B cell (primary cell): ENCODE results near the gene FXR2. TPM values are rescaled to one million over a fixed set of nuclear protein-coding genes. Genes with fewer than 3 reads are reported as not detected.

Source experiments
- ATAC-seq: fragments of 200-7000 bp; cut with Tn5 transposase; one replicate; pipeline ENCODE4 v1.10.0; 2021; ENCODE audit warnings: low read depth, mild to moderate bottlenecking, moderate number of reproducible peaks, moderate library complexity
- CTCF ChIA-PET: fragments of 350-600 bp; sonication (Branson Sonifier 250); formaldehyde crosslinking; loops from one replicate; lab custom pipeline; 2021; ENCODE audit warnings: antibody characterized with exemption, inconsistent platforms; lab: Charles Lee
- POLR2A ChIA-PET: fragments of 350-600 bp; sonication (Branson Sonifier 250); formaldehyde crosslinking; loops from one replicate; lab custom pipeline; 2021; ENCODE audit warnings: antibody characterized with exemption; lab: Charles Lee
- DNase-seq: peaks from one replicate; pipeline ENCODE4 v3.0.0; 2013
- H2AFZ ChIP-seq: 2 replicates; pipeline ENCODE4 v1.6.1; 2012; ENCODE audit warnings: mild to moderate bottlenecking, low read depth, low read length; ENCODE audit not compliant: insufficient read depth, poor library complexity, severe bottlenecking
- H3K27ac ChIP-seq, 2 donors: 1 replicate in 1 of 2; 2 replicates in 1 of 2; pipeline ENCODE4 v1.5.1; 2012 to 2013; ENCODE audit warnings: low read length in 2 of 2, mild to moderate bottlenecking in 2 of 2, moderate library complexity in 1 of 2
- H3K27me3 ChIP-seq, 4 experiments: fragments of 200-600 bp in 1 of 4; sonication (generic) in 1 of 4; replicated peaks in 1 of 4; 1 replicate in 2 of 4; 2 replicates in 2 of 4; pipeline versions ENCODE4 v1.6.1 to v1.7.0; 2013 to 2016; ENCODE audit warnings: low read length in 3 of 4, mild to moderate bottlenecking in 2 of 4, mixed read lengths in 1 of 4, moderate library complexity in 1 of 4; ENCODE audit not compliant: insufficient read depth in 4 of 4, control insufficient read depth in 3 of 4; ENCODE audit errors: control extremely low read depth in 1 of 4
- H3K36me3 ChIP-seq, 2 experiments: replicated peaks in 1 of 2; 1 replicate in 1 of 2; 2 replicates in 1 of 2; pipeline versions ENCODE4 v1.6.1 to v1.7.1; 2013; ENCODE audit warnings: low read length in 1 of 2; ENCODE audit not compliant: insufficient read depth in 2 of 2, control insufficient read depth in 1 of 2; ENCODE audit errors: control extremely low read depth in 1 of 2, extremely low read depth in 1 of 2
- H3K4me1 ChIP-seq, 2 donors: fragments of 200-600 bp in 1 of 2; sonication (generic) in 1 of 2; 1 replicate in 1 of 2; 2 replicates in 1 of 2; pipeline versions ENCODE4 v1.5.1 to v1.6.1; 2013 to 2017; ENCODE audit warnings: low read length in 2 of 2; ENCODE audit not compliant: control insufficient read depth in 2 of 2, insufficient read depth in 2 of 2
- H3K4me2 ChIP-seq: replicated peaks from 2 replicates; pipeline ENCODE3; 2012; ENCODE audit warnings: mild to moderate bottlenecking, low read depth, low read length; ENCODE audit not compliant: poor library complexity, severe bottlenecking
- H3K4me3 ChIP-seq, 5 experiments: fragments of 200-600 bp in 1 of 5; sonication (generic) in 1 of 5; 1 replicate in 3 of 5; 2 replicates in 2 of 5; pipeline versions ENCODE4 v1.5.1 to v1.7.0; 2011 to 2016; ENCODE audit warnings: low read length in 4 of 5, mild to moderate bottlenecking in 4 of 5, low read depth in 2 of 5, control low read depth in 1 of 5, moderate library complexity in 1 of 5; ENCODE audit not compliant: insufficient read depth in 1 of 5; ENCODE audit errors: control extremely low read depth in 1 of 5, extremely low read depth in 1 of 5
- H3K79me2 ChIP-seq: fragments of 200-600 bp; sonication (generic); one replicate; pipeline ENCODE4 v1.6.0; 2016; ENCODE audit warnings: low read length; ENCODE audit not compliant: control insufficient read depth, insufficient read depth
- H3K9ac ChIP-seq: fragments of 200-600 bp; sonication (generic); 2 replicates; pipeline ENCODE4 v1.6.1; 2017; ENCODE audit warnings: mild to moderate bottlenecking, low read length, moderate library complexity
- H3K9me3 ChIP-seq, 3 donors: one replicate each; pipeline versions ENCODE4 v1.6.1 to v1.7.1; 2013; ENCODE audit warnings: low read length in 2 of 3; ENCODE audit not compliant: control insufficient read depth in 2 of 3, insufficient read depth in 1 of 3; ENCODE audit errors: control extremely low read depth in 1 of 3
- H4K20me1 ChIP-seq: 2 replicates; pipeline ENCODE4 v1.6.0; 2012; ENCODE audit warnings: mild to moderate bottlenecking, low read length; ENCODE audit not compliant: insufficient read depth, control insufficient read depth, poor library complexity, severe bottlenecking
- H3K27ac Mint-ChIP-seq: one replicate; pipeline ENCODE4 v1.8.0; 2021; ENCODE audit warnings: mixed read lengths
- H3K27me3 Mint-ChIP-seq: one replicate; pipeline ENCODE4 v1.8.0; 2021; ENCODE audit warnings: mixed read lengths
- H3K4me1 Mint-ChIP-seq: one replicate; pipeline ENCODE4 v1.8.0; 2021; ENCODE audit warnings: mixed read lengths
- H3K4me3 Mint-ChIP-seq: one replicate; pipeline ENCODE4 v1.8.0; 2021; ENCODE audit warnings: mixed read lengths
- H3K9me3 Mint-ChIP-seq: one replicate; pipeline ENCODE4 v1.8.0; 2022; ENCODE audit warnings: mixed read lengths; ENCODE audit not compliant: insufficient read depth
- CTCF ChIP-seq: fragments of 200-600 bp; IDR thresholded peaks from one replicate; pipeline ENCODE4 v1.8.0; 2022; ENCODE audit warnings: antibody characterized with exemption, mild to moderate bottlenecking
- EZH2 ChIP-seq: IDR thresholded peaks from 2 replicates; pipeline ENCODE4 v1.6.1; 2012; ENCODE audit warnings: borderline replicate concordance, low read depth, mild to moderate bottlenecking, moderate library complexity, low read length; ENCODE audit not compliant: insufficient read depth, poor library complexity, severe bottlenecking
- WGBS: methylation state at CpG from one replicate; pipeline ENCODE4 v1.1.5; 2013; ENCODE audit warnings: missing lambda C conversion rate; ENCODE audit not compliant: insufficient coverage; 5-methylcytosine and 5-hydroxymethylcytosine counted together
- intact Hi-C: fragments of 100-400 bp; cut with micrococcal nuclease; formaldehyde crosslinking; loops from one replicate; pipeline ENCODE4 v1.10.0; 2022
- polyA plus RNA-seq: library from polyadenylated mRNA; depleted of rRNA; stranded (reverse); fragments of >200 nt; gene quantifications from 2 replicates; pipeline ENCODE4 v1.2.3, GENCODE V29; 2012
- total RNA-seq, 2 donors: library from RNA; stranded (reverse); fragments of 120-200 nt in 1 of 2; gene quantifications; 1 replicate in 1 of 2; 2 replicates in 1 of 2; pipeline versions ENCODE4 v1.2.3 to v1.2.4, GENCODE V29; 2013 to 2022

Gene FXR2
- total and polyA plus RNA-seq, 2 donors (not counting 1 experiment from before 2014, with no cell fraction given) = 37.2 to 45.8 TPM

GRCh38 chr17:7557147-7557764 is 57.4 kb downstream of the FXR2 start:
- Histone ChIP-seq H3K79me2 (peaks cover 17% of the 10 kb centered on the region), H3K36me3 (peaks cover 0 to 3% of the 10 kb centered on the region in 2 experiments), H3K27ac (peak overlapping the region; percentile 97), H3K9ac (no peak overlapping the region), H3K4me2 (no peak overlapping the region), H2AFZ (no peak overlapping the region), H4K20me1 (peaks cover 1% of the 10 kb centered on the region), H3K4me1 (peaks cover 50 to 63% of the 10 kb centered on the region in 2 donors), H3K9me3 (no peaks in the 10 kb centered on the region), H3K4me3 (no peak overlapping the region), H3K27me3 (no peaks in the 10 kb centered on the region)
- POLR2A ChIA-PET = interaction anchor here (1.3 to 4.3 kb wide), 2 partner anchors 43 to 221 kb away, joined by 3 to 32 read pairs; partner anchors contain the start of gene ACAP1
- WGBS = 93% methylated on average over 17 of the region's 19 CpGs
- intact Hi-C loops = no loop called here
- Mint-ChIP-seq H3K27ac (peak overlapping the region; percentile 76), H3K4me1 (peaks cover 70% of the 10 kb centered on the region), H3K27me3 (no peaks in the 10 kb centered on the region), H3K4me3 (no peak overlapping the region), H3K9me3 (no peaks in the 10 kb centered on the region)
- CTCF ChIA-PET = interaction anchor here (0.8 to 25.0 kb wide), 5 partner anchors 10 to 201 kb away, joined by 3 to 666 read pairs (median 9); partner anchors contain the start of genes TMEM102 and TNFSF12
- no peak for DNase-seq
- TF ChIP-seq CTCF (no peak), EZH2 (no peak)
- ATAC-seq = no peak

- ATAC-seq (no peak), DNase-seq (no peak)
- ChIA-PET POLR2A (no interaction called here), CTCF (interaction anchor here (1.4 to 25.0 kb wide), 3 partner anchors 9 to 37 kb away, joined by 4 to 666 read pairs (median 126); partner anchors contain the start of gene TNFSF12)
- Mint-ChIP-seq H3K4me1 (peaks cover 74% of the 10 kb centered on the region), H3K4me3 (no peak overlapping the region), H3K27me3 (no peaks in the 10 kb centered on the region), H3K27ac (peak overlapping the region; percentile 76), H3K9me3 (no peaks in the 10 kb centered on the region)
- H2AFZ ChIP-seq = no peak overlapping the region
- no peak overlapping the region for H3K4me2 ChIP-seq
- H3K36me3 ChIP-seq = peaks cover 0 to 3% of the 10 kb centered on the region in 2 experiments
- H3K4me3 ChIP-seq = no peak overlapping the region
- no peak overlapping the region for H3K9ac ChIP-seq
- no peaks in the 10 kb centered on the region for H3K9me3 ChIP-seq
- no peak for TF ChIP-seq EZH2
- no peak for TF ChIP-seq CTCF
- H3K79me2 ChIP-seq = peaks cover 14% of the 10 kb centered on the region
- no peaks in the 10 kb centered on the region for H4K20me1 ChIP-seq
- H3K27me3 ChIP-seq = no peaks in the 10 kb centered on the region
- peak overlapping the region in 1 of 2 donors; percentile 44 for H3K27ac ChIP-seq
- 96% methylated on average over 9 of the region's 12 CpGs for WGBS
- H3K4me1 ChIP-seq = peaks cover 55 to 68% of the 10 kb centered on the region in 2 donors
- intact Hi-C loops = no loop called here
Observed at GRCh38 chr17:7556627-7557026, 58.1 kb downstream of the FXR2 start.
